A549 (cell line): ENCODE measurements around the gene MPP7.

Experiments
- BHLHE40 ChIP-seq: IDR thresholded peaks from 2 replicates; pipeline ENCODE4 v1.6.1; 2012; ENCODE audit warnings: low read depth, low read length, inconsistent platforms
- CHD4 ChIP-seq: fragments of 200-600 bp; sonication (generic); IDR thresholded peaks from 2 replicates; pipeline ENCODE4 v1.6.1; 2016; ENCODE audit warnings: antibody characterized with exemption, mild to moderate bottlenecking, borderline replicate concordance
- CTCF ChIP-seq: fragments of >200 bp; sonication (Bioruptor Twin); formaldehyde crosslinking; IDR thresholded peaks from 3 replicates; pipeline ENCODE4 v1.5.1; 2016
- KDM1A ChIP-seq: fragments of 200-600 bp; sonication (generic); IDR thresholded peaks from 2 replicates; pipeline ENCODE4 v1.6.1; 2016; ENCODE audit warnings: low read depth, mild to moderate bottlenecking
- NFE2L2 ChIP-seq: fragments of 150-350 bp; conservative IDR thresholded peaks from 2 replicates; pipeline ENCODE4 v1.6.1; 2014; ENCODE audit warnings: low read length
- POLR2A ChIP-seq: IDR thresholded peaks from 2 replicates; pipeline ENCODE4 v1.6.1; 2012; ENCODE audit warnings: mild to moderate bottlenecking, low read length
- RFX5 ChIP-seq: fragments of 450-650 bp; IDR thresholded peaks from 2 replicates; pipeline ENCODE4 v1.7.1; 2014; ENCODE audit warnings: antibody characterized with exemption, mild to moderate bottlenecking, moderate library complexity

GRCh38 chr10:28320090-28320489 is 17.2 kb upstream of the MPP7 start:
- TF ChIP-seq CTCF (no peak), KDM1A (no peak), BHLHE40 (no peak), POLR2A (no peak), CHD4 (no peak), NFE2L2 (no peak), RFX5 (no peak)
